Vagina (tissue), 2 donors: ENCODE data around the gene CYREN.

Experiments
- POLR2A ChIP-seq, 2 donors: fragments of 450-650 bp; IDR thresholded peaks; one replicate each; pipeline ENCODE4 v1.6.1; 2017; ENCODE audit warnings: antibody characterized with exemption in 2 of 2, mild to moderate bottlenecking in 2 of 2, moderate library complexity in 2 of 2
- POLR2AphosphoS5 ChIP-seq, 2 donors: sonication (generic); formaldehyde crosslinking; IDR thresholded peaks; one replicate each; pipeline ENCODE4 v1.9.0; 2017; ENCODE audit warnings: antibody characterized with exemption in 2 of 2, mild to moderate bottlenecking in 2 of 2, low read depth in 1 of 2; ENCODE audit not compliant: insufficient read depth in 1 of 2
- TF ChIP-seq, protein P1 (sequence below), 3 experiments: fragments of 450-650 bp in 2 of 3; fragments of 200-600 bp in 1 of 3; sonication (generic) in 1 of 3; IDR thresholded peaks; one replicate each; pipeline ENCODE4 v1.5.1; 2017 to 2019; ENCODE audit warnings: antibody characterized with exemption in 3 of 3, mild to moderate bottlenecking in 2 of 3, moderate library complexity in 2 of 3

DNA sequence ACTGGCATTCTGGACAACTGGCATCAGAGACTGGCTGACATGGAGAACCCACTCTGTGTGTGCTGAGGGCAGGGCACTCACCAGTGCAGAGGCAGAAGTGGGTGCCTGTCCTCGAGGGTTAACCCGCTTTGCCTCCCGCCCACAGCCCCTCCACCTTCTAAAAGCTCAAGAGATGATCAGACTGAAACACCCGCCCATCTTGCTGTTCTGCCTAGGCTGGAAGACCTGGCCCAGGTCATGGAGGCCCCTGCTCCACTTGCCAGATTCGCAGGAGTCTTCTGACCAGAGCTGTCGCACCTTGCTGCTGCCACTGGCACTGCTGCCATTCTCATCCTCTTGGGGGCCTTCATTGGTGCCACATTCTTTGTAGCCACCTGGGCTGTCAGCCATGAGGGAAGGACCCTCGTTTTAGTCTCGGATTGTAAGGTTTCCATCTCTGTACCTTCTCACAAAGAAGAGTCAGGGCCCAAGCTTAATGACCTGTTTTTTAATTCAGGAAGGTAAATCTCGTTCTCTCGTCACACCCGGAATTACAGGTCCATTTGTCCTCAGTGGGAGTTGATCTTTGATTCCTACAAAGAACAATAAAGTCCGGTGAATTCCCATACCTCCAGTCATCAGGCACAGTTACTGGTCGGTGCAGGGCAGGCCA is 1.9 kb downstream of the CYREN start:
- TF ChIP-seq, protein P1, sequence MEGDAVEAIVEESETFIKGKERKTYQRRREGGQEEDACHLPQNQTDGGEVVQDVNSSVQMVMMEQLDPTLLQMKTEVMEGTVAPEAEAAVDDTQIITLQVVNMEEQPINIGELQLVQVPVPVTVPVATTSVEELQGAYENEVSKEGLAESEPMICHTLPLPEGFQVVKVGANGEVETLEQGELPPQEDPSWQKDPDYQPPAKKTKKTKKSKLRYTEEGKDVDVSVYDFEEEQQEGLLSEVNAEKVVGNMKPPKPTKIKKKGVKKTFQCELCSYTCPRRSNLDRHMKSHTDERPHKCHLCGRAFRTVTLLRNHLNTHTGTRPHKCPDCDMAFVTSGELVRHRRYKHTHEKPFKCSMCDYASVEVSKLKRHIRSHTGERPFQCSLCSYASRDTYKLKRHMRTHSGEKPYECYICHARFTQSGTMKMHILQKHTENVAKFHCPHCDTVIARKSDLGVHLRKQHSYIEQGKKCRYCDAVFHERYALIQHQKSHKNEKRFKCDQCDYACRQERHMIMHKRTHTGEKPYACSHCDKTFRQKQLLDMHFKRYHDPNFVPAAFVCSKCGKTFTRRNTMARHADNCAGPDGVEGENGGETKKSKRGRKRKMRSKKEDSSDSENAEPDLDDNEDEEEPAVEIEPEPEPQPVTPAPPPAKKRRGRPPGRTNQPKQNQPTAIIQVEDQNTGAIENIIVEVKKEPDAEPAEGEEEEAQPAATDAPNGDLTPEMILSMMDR (IDR thresholded peaks at IDR 0.05), result no peak
- TF ChIP-seq POLR2AphosphoS5 (IDR thresholded peaks at IDR 0.05; ENCODE audit: insufficient read depth in 1 of 2, low read depth in 1 of 2) (no peak), POLR2A (IDR thresholded peaks at IDR 0.05) (no peak)
